ENCODE data around the gene LBP.
"Not testable (repeated sequence)": the region's sequence is repeated elsewhere in the genome, so short reads cannot be mapped to it uniquely, and the experiment has no call there.

Gene LBP

GRCh38 chr20:38321959-38322598 is 24.2 kb upstream of the LBP start:
- DNase-seq (ENCODE audit: low read depth) = no peak

- DNase-seq (ENCODE audit: low read depth) = no peak
These were observed 22.1 kb upstream of the LBP start for GRCh38 chr20:38324159-38324558.

- no peak for DNase-seq (ENCODE audit: low read depth)
These were observed 21.1 kb upstream of the LBP start for GRCh38 chr20:38325167-38325566.

GRCh38 chr20:38325905-38326304 is 20.4 kb upstream of the LBP start:
- DNase-seq (ENCODE audit: low read depth) = no peak

- no peak for DNase-seq (ENCODE audit: low read depth)
These were observed 20.0 kb upstream of the LBP start for GRCh38 chr20:38326309-38326708.

- no peak for DNase-seq (ENCODE audit: low read depth)
These were observed 15.6 kb upstream of the LBP start for GRCh38 chr20:38330638-38331037.

GRCh38 chr20:38331245-38331644 is 15.0 kb upstream of the LBP start:
- no peak for DNase-seq (ENCODE audit: low read depth)

GRCh38 chr20:38331814-38332213 is 14.5 kb upstream of the LBP start:
- DNase-seq (ENCODE audit: low read depth) = no peak

- no peak for DNase-seq (ENCODE audit: low read depth)
These were observed 12.3 kb upstream of the LBP start for GRCh38 chr20:38334016-38334415.

GRCh38 chr20:38336726-38337125 is 9.6 kb upstream of the LBP start:
- DNase-seq (ENCODE audit: low read depth) = no peak

GRCh38 chr20:38337561-38338140 is 8.6 kb upstream of the LBP start:
- no peak for DNase-seq (ENCODE audit: low read depth)

- no peak for DNase-seq (ENCODE audit: low read depth)
These were observed 7.3 kb upstream of the LBP start for GRCh38 chr20:38338849-38339520.

GRCh38 chr20:38339521-38339896 is 6.8 kb upstream of the LBP start:
- not testable (repeated sequence) for DNase-seq (ENCODE audit: low read depth)

GRCh38 chr20:38339997-38340396 is 6.3 kb upstream of the LBP start:
- DNase-seq (ENCODE audit: low read depth) = no peak

GRCh38 chr20:38340693-38341092 is 5.6 kb upstream of the LBP start:
- DNase-seq (ENCODE audit: low read depth) = no peak

GRCh38 chr20:38342216-38342615 is 4.1 kb upstream of the LBP start:
- no peak for DNase-seq (ENCODE audit: low read depth)

- no peak for DNase-seq (ENCODE audit: low read depth)
These were observed 3.5 kb upstream of the LBP start for GRCh38 chr20:38342713-38343310.

GRCh38 chr20:38343311-38344106 is 2.8 kb upstream of the LBP start:
- DNase-seq (ENCODE audit: low read depth) = no peak

- DNase-seq (ENCODE audit: low read depth) = no peak
These were observed 2.1 kb upstream of the LBP start for GRCh38 chr20:38344107-38344701.

GRCh38 chr20:38345643-38346042 is 639 bp upstream of the LBP start:
- no peak for DNase-seq (ENCODE audit: low read depth)

GRCh38 chr20:38346741-38347140 is 459 bp downstream of the LBP start:
- no peak for DNase-seq (ENCODE audit: low read depth)

- no peak for DNase-seq (ENCODE audit: low read depth)
These were observed 3.6 kb downstream of the LBP start for GRCh38 chr20:38349856-38350255.

All from T follicular helper cell (primary cell).